HG03439 (cell line): ENCODE data around the gene TIMP4.

ENCODE experiments used
- ATAC-seq: cut with Tn5 transposase; IDR thresholded peaks from one replicate; pipeline ENCODE4 v1.9.1; 2021; ENCODE audit warnings: mild to moderate bottlenecking, moderate library complexity; ENCODE audit not compliant: unreplicated experiment

TIMP4 gene

GRCh38 chr3:12186046-12186445 is 27.3 kb upstream of the TIMP4 start:
- no peak for ATAC-seq

GRCh38 chr3:12185172-12185710 is 26.5 kb upstream of the TIMP4 start:
- no peak for ATAC-seq

- ATAC-seq, result no peak
Observed at GRCh38 chr3:12184541-12184940, 25.8 kb upstream of the TIMP4 start.

DNA sequence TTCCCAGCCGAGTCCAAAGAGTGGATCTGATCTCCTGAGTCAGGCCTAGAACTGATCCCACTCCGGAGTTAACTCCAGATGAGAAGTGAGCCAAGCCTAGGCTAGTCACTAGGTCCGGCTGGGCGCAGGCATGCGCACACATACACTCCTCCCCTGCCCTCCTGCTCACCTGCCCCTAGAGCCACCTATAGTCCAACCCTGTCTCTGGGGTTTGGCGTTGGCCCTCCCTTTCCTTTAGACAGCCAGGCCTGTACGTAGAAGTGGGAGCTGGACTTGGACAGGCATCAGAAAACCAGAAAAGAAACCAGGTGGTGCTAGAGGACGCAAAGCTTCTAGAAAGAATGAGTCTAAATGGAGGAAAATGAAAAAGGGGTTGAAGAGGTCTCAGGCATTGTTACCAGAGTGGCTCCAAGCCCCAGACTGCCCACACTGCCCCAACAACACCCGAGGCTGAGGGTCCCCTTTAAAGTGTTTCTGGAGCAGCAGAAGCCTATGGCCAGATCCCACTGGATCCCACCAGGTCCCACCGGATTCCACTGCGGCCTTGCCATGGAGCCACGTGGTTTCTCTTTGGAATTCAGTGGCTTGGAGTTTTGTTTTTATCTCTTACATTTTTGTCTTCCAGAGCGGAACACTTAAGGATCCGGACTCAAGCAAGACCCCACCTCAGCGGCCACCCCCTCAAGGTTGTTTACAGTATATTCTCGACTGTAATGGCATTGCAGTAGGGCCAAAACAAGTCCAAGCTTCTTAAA is 24.2 kb upstream of the TIMP4 start:
- no peak for ATAC-seq

GRCh38 chr3:12181806-12182205 is 23.1 kb upstream of the TIMP4 start:
- no peak for ATAC-seq

GRCh38 chr3:12181301-12181700 is 22.6 kb upstream of the TIMP4 start:
- ATAC-seq, result no peak

DNA sequence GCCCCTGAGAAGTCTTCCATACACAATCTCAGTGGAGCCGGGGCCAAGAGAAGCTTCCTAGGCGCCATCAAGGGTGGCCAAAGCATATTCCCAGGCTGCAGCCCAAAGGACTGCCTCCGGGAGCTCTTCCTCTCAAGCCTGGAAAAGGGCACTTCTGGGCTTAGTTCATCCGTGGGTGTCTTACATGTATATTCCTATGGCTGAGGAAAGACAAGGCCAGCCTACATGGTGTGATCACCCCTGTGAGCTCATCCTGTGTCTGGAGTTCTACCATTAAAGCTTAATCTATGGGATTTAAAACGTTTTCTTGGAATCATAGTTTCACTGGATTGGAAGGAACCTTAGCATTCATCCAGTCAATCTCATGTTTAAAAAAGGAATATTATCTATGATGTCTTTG is 21.9 kb upstream of the TIMP4 start:
- ATAC-seq, result no peak

- no peak for ATAC-seq
Observed at GRCh38 chr3:12180218-12180617, 21.5 kb upstream of the TIMP4 start.

DNA sequence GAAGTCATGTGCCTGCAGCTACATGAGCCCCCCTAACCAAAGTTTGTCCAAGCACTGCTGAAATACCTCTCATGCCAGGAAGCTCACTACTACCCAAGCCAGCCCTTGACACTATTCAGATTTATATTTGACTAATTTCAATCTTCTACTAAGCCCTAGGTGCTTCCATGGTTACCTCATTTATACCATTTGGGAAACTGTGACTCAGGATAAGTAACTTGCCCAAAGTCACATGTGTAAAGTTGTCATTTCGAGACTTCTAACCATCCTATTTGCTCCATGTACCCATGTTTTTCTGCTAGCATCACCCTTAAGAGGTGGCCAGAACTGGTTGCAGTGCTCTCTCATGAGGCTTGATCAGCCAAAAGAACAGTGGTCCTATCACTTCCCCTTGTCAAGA is 20.7 kb upstream of the TIMP4 start:
- no peak for ATAC-seq

DNA sequence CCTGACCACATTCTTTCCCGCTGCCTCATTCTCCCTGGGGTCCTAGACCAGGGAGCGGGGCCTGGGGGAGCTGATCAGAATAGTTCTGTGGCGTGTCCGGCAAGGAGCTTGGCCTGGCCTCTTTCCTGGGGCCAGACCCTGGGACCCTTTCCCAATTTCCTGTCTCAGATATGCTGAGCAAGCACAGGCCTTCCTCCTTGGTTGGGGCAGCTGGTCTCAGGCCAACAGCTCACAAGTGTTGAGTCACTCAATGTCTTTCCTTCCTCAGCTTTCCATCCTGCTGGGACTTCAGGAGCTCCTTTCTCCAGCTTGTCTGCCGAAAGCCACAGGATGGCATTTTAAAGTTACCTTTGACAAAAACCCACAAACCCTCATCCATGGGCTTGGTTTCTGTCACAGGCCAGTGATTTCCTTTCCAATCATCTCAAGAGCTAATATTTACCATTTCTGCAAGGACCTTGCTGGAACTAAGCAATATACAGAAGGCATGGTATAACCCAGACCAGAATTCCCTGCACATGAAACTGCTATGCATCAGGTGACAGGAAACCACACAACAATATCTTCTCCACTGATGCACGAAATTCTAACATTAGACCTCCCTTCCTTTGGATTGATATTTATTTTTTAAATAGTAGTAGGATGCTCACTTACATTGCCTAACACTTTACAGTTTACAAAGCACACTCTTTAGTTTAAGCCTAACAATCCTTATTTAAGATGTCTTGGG is 19.5 kb upstream of the TIMP4 start:
- no peak for ATAC-seq

- no peak for ATAC-seq
Observed at GRCh38 chr3:12177126-12177525, 18.4 kb upstream of the TIMP4 start.

- no peak for ATAC-seq
Observed at GRCh38 chr3:12175844-12176453, 17.2 kb upstream of the TIMP4 start.

DNA sequence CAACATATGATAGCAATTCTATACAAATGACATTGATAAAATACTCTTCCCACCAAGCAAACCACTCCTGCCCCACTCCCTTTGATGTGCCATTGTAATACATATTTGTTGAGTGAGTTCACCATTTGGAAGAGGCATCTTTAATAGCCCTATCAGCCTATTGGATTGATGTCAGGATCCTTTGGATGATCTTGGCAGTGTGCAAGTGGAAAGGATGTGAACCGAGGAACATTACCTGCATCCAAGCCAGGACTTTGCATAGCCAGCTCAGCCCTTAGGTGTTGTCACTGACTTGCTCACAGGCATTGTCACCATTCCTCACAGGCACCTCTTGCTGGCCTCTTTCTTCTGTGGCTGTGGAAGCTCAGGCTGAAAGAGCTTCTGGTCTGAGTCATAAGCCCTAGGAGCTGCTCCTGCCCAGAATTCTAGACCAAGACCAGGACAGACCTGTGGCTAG is 16.5 kb upstream of the TIMP4 start:
- ATAC-seq, result no peak

- ATAC-seq, result no peak
Observed at GRCh38 chr3:12170207-12170606, 11.5 kb upstream of the TIMP4 start.

DNA sequence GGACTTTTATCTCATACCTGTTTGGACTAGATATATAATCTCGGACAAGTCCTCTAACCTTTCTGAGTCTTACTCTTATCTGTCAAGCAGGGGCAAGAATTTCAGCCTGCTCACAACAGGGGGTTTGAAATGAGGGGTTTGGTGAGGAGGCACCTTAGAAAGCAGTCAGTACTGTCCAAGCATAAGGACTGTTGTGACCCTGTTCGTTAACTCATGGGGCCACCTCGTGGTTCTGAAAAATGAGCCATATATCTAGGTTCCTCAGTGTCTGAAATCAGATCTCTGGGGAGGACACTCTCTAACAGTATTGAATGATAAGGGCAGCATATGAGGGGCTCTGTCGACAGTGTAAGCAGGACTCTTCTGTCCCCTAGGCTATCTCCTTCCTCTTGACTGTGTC is 7.2 kb upstream of the TIMP4 start:
- no peak for ATAC-seq

GRCh38 chr3:12159227-12159601 is 502 bp upstream of the TIMP4 start:
- ATAC-seq, result no peak

DNA sequence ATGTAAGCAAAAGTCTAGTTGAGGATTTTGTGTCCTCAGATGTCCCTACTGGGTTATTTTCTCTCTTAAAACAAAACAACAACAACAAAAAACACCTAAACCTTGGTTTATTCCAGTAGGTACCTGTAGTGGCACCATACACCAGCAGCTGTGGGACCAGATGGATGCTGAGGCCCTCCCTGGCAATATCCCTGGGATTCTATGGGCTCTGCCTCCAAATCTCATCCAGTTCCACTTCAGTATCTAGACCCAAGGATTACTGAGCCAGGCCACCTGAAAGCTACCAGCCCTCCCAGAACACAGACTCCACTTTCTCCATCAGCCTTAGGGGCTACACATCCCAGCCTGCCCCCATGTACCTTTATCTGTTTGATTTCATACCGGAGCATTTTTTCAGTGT is 1.7 kb downstream of the TIMP4 start:
- no peak for ATAC-seq

GRCh38 chr3:12155828-12156227 is 2.9 kb downstream of the TIMP4 start:
- no peak for ATAC-seq

- no peak for ATAC-seq
Observed at GRCh38 chr3:12155264-12155663, 3.4 kb downstream of the TIMP4 start.

- no peak for ATAC-seq
Observed at GRCh38 chr3:12154151-12154550, 4.6 kb downstream of the TIMP4 start.

GRCh38 chr3:12150112-12150511 is 8.6 kb downstream of the TIMP4 start:
- no peak for ATAC-seq

GRCh38 chr3:12149029-12149428 is 9.7 kb downstream of the TIMP4 start:
- ATAC-seq, result no peak
